Activated naive CD4-positive, alpha-beta T cell treated with anti-CD3 and anti-CD28 coated beads, Interleukin-2, amount 10 ng/mL, durations not matched to agents 7 days and 5 days (primary cell): ENCODE measurements around the gene LEMD1.

ENCODE experiments used
- CTCF ChIA-PET: fragments of 350-600 bp; sonication (Branson Sonifier 250); formaldehyde crosslinking; loops from one replicate; lab custom pipeline; 2021; ENCODE audit warnings: antibody characterized with exemption; lab: Charles Lee
- DNase-seq: peaks from one replicate; pipeline ENCODE4 v3.0.0-alpha.2; 2020
- H3K27ac Mint-ChIP-seq: one replicate; pipeline ENCODE4 v1.8.0; 2021; ENCODE audit warnings: mild to moderate bottlenecking, moderate library complexity, mixed read lengths
- H3K27me3 Mint-ChIP-seq: one replicate; pipeline ENCODE4 v1.8.0; 2021; ENCODE audit warnings: mild to moderate bottlenecking, mixed read lengths
- H3K36me3 Mint-ChIP-seq: one replicate; pipeline ENCODE4 v1.8.0; 2021; ENCODE audit warnings: mixed read lengths
- H3K4me1 Mint-ChIP-seq: one replicate; pipeline ENCODE4 v1.8.0; 2021; ENCODE audit warnings: mixed read lengths
- H3K4me3 Mint-ChIP-seq: one replicate; pipeline ENCODE4 v1.8.0; 2021; ENCODE audit warnings: mild to moderate bottlenecking, moderate library complexity, mixed read lengths
- H3K9me3 Mint-ChIP-seq: one replicate; pipeline ENCODE4 v1.8.0; 2021; ENCODE audit warnings: mixed read lengths

LEMD1 gene

GRCh38 chr1:205421798-205422197 is at the start of gene LEMD1:
Gene LEMD1 (minus strand): TSS chr1:205422056. CDS start chr1:205420536, 1,520 bp downstream.
- Mint-ChIP-seq H3K4me1 (no peaks in the 10 kb centered on the region), H3K36me3 (no peaks in the 10 kb centered on the region), H3K9me3 (no peaks in the 10 kb centered on the region), H3K4me3 (no peak within 1 kb of the TSS), H3K27ac (no peak within 1 kb of the TSS), H3K27me3 (peaks cover 41% of the 10 kb centered on the region)
- no peak for DNase-seq
- CTCF ChIA-PET = interaction anchor here (0.7 to 2.9 kb wide), 3 partner anchors 9 to 102 kb away, joined by 3 to 10 read pairs (median 6); no protein-coding TSS in a partner anchor

GRCh38 chr1:205470131-205470530 is 48.3 kb upstream of the LEMD1 start:
- no peak for DNase-seq
- H3K4me3 Mint-ChIP-seq = no peak overlapping the region
- CTCF ChIA-PET = interaction anchor here (1.8 kb wide), 1 partner anchor 15 kb away, joined by 5 read pairs; no protein-coding TSS in a partner anchor
- no peak overlapping the region for H3K27ac Mint-ChIP-seq
- H3K9me3 Mint-ChIP-seq = peaks cover 7% of the 10 kb centered on the region
- no peaks in the 10 kb centered on the region for H3K36me3 Mint-ChIP-seq
- H3K4me1 Mint-ChIP-seq = no peaks in the 10 kb centered on the region
- H3K27me3 Mint-ChIP-seq = peaks cover 66% of the 10 kb centered on the region

- no peaks in the 10 kb centered on the region for H3K36me3 Mint-ChIP-seq
- H3K4me3 Mint-ChIP-seq = no peak overlapping the region
- CTCF ChIA-PET = interaction anchor here (0.6 to 1.4 kb wide), 4 partner anchors 11 to 521 kb away, joined by 3 to 7 read pairs (median 3); no protein-coding TSS in a partner anchor
- H3K27me3 Mint-ChIP-seq = peaks cover 41% of the 10 kb centered on the region
- H3K9me3 Mint-ChIP-seq = no peaks in the 10 kb centered on the region
- no peak overlapping the region for H3K27ac Mint-ChIP-seq
- no peak for DNase-seq
- no peaks in the 10 kb centered on the region for H3K4me1 Mint-ChIP-seq
Measured at GRCh38 chr1:205466595-205467220, 44.9 kb upstream of the LEMD1 start.

GRCh38 chr1:205465392-205465791 is 43.5 kb upstream of the LEMD1 start:
- H3K27me3 Mint-ChIP-seq = peaks cover 48% of the 10 kb centered on the region
- H3K4me1 Mint-ChIP-seq = no peaks in the 10 kb centered on the region
- CTCF ChIA-PET = interaction anchor here (1.4 to 3.5 kb wide), 2 partner anchors 20 kb away, joined by 7 to 13 read pairs; no protein-coding TSS in a partner anchor

GRCh38 chr1:205458777-205459566 is 37.1 kb upstream of the LEMD1 start:
- CTCF ChIA-PET = interaction anchor here (0.9 to 1.7 kb wide), 4 partner anchors 26 to 30 kb away, joined by 5 to 7 read pairs (median 6); no protein-coding TSS in a partner anchor
- peaks cover 70% of the 10 kb centered on the region for H3K27me3 Mint-ChIP-seq
- H3K36me3 Mint-ChIP-seq = no peaks in the 10 kb centered on the region
- H3K9me3 Mint-ChIP-seq = no peaks in the 10 kb centered on the region
- peaks cover 13% of the 10 kb centered on the region for H3K4me1 Mint-ChIP-seq
- no peak overlapping the region for H3K4me3 Mint-ChIP-seq
- no peak overlapping the region for H3K27ac Mint-ChIP-seq
- peak; percentile 74 for DNase-seq

More at GRCh38 chr1:205465392-205465791, 43.5 kb upstream of the LEMD1 start:
- DNase-seq = no peak
- H3K9me3 Mint-ChIP-seq = no peaks in the 10 kb centered on the region
- H3K36me3 Mint-ChIP-seq = no peaks in the 10 kb centered on the region
- no peak overlapping the region for H3K27ac Mint-ChIP-seq
- H3K4me3 Mint-ChIP-seq = no peak overlapping the region

GRCh38 chr1:205456868-205457745 is 35.3 kb upstream of the LEMD1 start:
- peak overlapping the region; percentile 29 for H3K4me3 Mint-ChIP-seq
- no peaks in the 10 kb centered on the region for H3K36me3 Mint-ChIP-seq
- peaks cover 13% of the 10 kb centered on the region for H3K4me1 Mint-ChIP-seq
- no peaks in the 10 kb centered on the region for H3K9me3 Mint-ChIP-seq
- peak overlapping the region; percentile 58 for H3K27ac Mint-ChIP-seq
- peaks cover 89% of the 10 kb centered on the region for H3K27me3 Mint-ChIP-seq
- DNase-seq = no peak
- CTCF ChIA-PET = interaction anchor here (1.1 to 1.5 kb wide), 2 partner anchors 29 to 31 kb away, joined by 3 to 6 read pairs; no protein-coding TSS in a partner anchor

GRCh38 chr1:205456383-205456867 is 34.6 kb upstream of the LEMD1 start:
- no peak for DNase-seq
- H3K36me3 Mint-ChIP-seq = no peaks in the 10 kb centered on the region
- peaks cover 13% of the 10 kb centered on the region for H3K4me1 Mint-ChIP-seq
- H3K9me3 Mint-ChIP-seq = no peaks in the 10 kb centered on the region
- peaks cover 96% of the 10 kb centered on the region for H3K27me3 Mint-ChIP-seq
- H3K4me3 Mint-ChIP-seq = peak overlapping the region; percentile 37
- no peak overlapping the region for H3K27ac Mint-ChIP-seq
- CTCF ChIA-PET = interaction anchor here (1.1 to 1.5 kb wide), 2 partner anchors 30 to 32 kb away, joined by 3 to 6 read pairs; no protein-coding TSS in a partner anchor

GRCh38 chr1:205455581-205456382 is 33.9 kb upstream of the LEMD1 start, which contains the start of gene BLACAT1:
Gene BLACAT1 (minus strand): TSS chr1:205456045.
- peak within 1 kb of the TSS; percentile 37 for H3K4me3 Mint-ChIP-seq
- DNase-seq = no peak
- CTCF ChIA-PET = no interaction called here
- H3K9me3 Mint-ChIP-seq = no peaks in the 10 kb centered on the region
- H3K27me3 Mint-ChIP-seq = peaks cover 98% of the 10 kb centered on the region
- no peaks in the 10 kb centered on the region for H3K36me3 Mint-ChIP-seq
- H3K27ac Mint-ChIP-seq = peak within 1 kb of the TSS; percentile 42
- peaks cover 13% of the 10 kb centered on the region for H3K4me1 Mint-ChIP-seq

GRCh38 chr1:205454903-205455335 is 33.1 kb upstream of the LEMD1 start:
- peaks cover 96% of the 10 kb centered on the region for H3K27me3 Mint-ChIP-seq
- no peak overlapping the region for H3K4me3 Mint-ChIP-seq
- no peak for DNase-seq
- no peak overlapping the region for H3K27ac Mint-ChIP-seq
- CTCF ChIA-PET = interaction anchor here (0.9 kb wide), 1 partner anchor 31 kb away, joined by 4 read pairs; no protein-coding TSS in a partner anchor
- no peaks in the 10 kb centered on the region for H3K36me3 Mint-ChIP-seq
- no peaks in the 10 kb centered on the region for H3K9me3 Mint-ChIP-seq
- H3K4me1 Mint-ChIP-seq = peaks cover 13% of the 10 kb centered on the region

GRCh38 chr1:205453466-205453865 is 31.6 kb upstream of the LEMD1 start:
- no peaks in the 10 kb centered on the region for H3K36me3 Mint-ChIP-seq
- H3K9me3 Mint-ChIP-seq = no peaks in the 10 kb centered on the region
- H3K4me1 Mint-ChIP-seq = peaks cover 18% of the 10 kb centered on the region
- no peak for DNase-seq
- no peak overlapping the region for H3K4me3 Mint-ChIP-seq
- CTCF ChIA-PET = interaction anchor here (1.2 to 1.4 kb wide), 2 partner anchors 13 to 71 kb away, joined by 3 read pairs; no protein-coding TSS in a partner anchor
- peaks cover 87% of the 10 kb centered on the region for H3K27me3 Mint-ChIP-seq
- no peak overlapping the region for H3K27ac Mint-ChIP-seq

- Mint-ChIP-seq H3K27me3 (peaks cover 87% of the 10 kb centered on the region), H3K9me3 (no peaks in the 10 kb centered on the region), H3K4me1 (peaks cover 18% of the 10 kb centered on the region), H3K36me3 (no peaks in the 10 kb centered on the region), H3K27ac (no peak overlapping the region), H3K4me3 (no peak overlapping the region)
- CTCF ChIA-PET = interaction anchor here (0.8 to 1.4 kb wide), 4 partner anchors 12 to 72 kb away, joined by 3 read pairs; no protein-coding TSS in a partner anchor
- DNase-seq = no peak
Measured at GRCh38 chr1:205452933-205453332, 31.1 kb upstream of the LEMD1 start.

- Mint-ChIP-seq H3K27me3 (peaks cover 87% of the 10 kb centered on the region), H3K27ac (no peak overlapping the region), H3K4me3 (no peak overlapping the region), H3K9me3 (no peaks in the 10 kb centered on the region), H3K4me1 (peaks cover 15% of the 10 kb centered on the region), H3K36me3 (no peaks in the 10 kb centered on the region)
- no peak for DNase-seq
- CTCF ChIA-PET = interaction anchor here (0.8 to 1.4 kb wide), 4 partner anchors 11 to 72 kb away, joined by 3 read pairs; no protein-coding TSS in a partner anchor
Measured at GRCh38 chr1:205452364-205452763, 30.5 kb upstream of the LEMD1 start.
